ENCODE data around the gene FILIP1L. TPM values are rescaled to one million over a fixed set of nuclear protein-coding genes. Genes with fewer than 3 reads are reported as not detected.

Gene FILIP1L
- total RNA-seq, 2 experiments from 2014 or later, result 1.5 to 1.7 TPM

DNA sequence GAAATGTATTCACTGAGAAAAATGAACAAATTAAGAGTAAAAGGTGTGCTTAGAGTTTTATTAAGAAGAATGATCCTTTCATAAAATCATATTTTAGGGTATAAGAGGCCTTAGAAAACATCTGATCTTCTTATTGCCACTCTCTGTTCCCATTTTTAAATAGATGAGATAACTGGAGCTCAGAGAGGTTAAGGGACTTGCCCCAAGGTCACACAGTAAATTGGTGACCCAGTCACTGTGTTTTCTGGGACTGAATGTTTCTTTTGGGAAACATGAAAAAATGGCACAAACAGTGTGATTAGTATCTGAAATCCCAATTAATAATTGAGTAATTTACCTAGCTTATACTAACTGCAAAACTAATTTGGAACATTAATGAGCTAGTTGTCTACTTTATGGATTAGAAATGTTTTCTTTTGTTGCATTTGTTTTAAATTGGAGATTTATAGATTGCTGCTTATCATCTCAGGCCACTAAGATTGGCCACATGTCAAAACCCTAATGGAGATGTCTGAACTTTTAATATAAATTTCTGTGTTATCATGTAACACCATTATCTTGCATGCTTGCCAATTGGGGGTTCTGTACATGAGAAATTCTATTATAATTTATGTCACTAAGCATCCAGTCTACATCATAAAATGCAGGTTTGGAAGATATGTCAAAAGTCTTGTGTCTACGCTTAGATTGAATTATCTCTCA lies 231.7 kb downstream of the FILIP1L start:
- Mint-ChIP-seq H3K9me3 (ENCODE audit: insufficient read depth) (no peaks in the 10 kb centered on the region), H3K27me3 (ENCODE audit: low read depth) (peaks cover 6% of the 10 kb centered on the region), H3K27ac (no peak overlapping the region), H3K36me3 (ENCODE audit: low read depth) (peaks cover 10% of the 10 kb centered on the region), H3K4me3 (no peak overlapping the region), H3K4me1 (ENCODE audit: low read depth) (peaks cover 22% of the 10 kb centered on the region)
- DNase-seq, result no peak
- ChIA-PET CTCF (no interaction called here), POLR2A (no interaction called here)
- ATAC-seq, result no peak

DNA sequence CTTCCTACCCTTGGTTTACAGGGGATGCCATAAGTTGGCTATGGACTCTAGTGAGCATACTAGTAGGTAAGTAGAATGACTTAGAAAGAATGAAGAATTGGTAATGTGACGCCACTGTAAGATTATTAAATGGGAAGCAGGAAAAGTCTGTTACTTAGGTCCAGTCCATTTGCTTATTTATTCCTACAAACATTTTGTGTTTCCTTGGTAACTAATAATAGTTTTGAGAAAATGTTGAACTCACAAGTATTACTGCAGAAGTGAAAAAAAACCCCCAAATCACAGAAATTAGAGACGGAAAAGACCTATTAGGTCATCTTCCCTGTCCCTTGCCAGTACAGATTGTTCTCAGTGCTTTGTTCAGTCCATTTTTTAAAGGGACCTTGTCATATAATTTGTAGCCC lies 233.2 kb downstream of the FILIP1L start:
- ChIA-PET CTCF (no interaction called here), POLR2A (no interaction called here)
- Mint-ChIP-seq H3K4me3 (no peak overlapping the region), H3K4me1 (ENCODE audit: low read depth) (peaks cover 24% of the 10 kb centered on the region), H3K27ac (no peak overlapping the region), H3K9me3 (ENCODE audit: insufficient read depth) (no peaks in the 10 kb centered on the region), H3K36me3 (ENCODE audit: low read depth) (peaks cover 5% of the 10 kb centered on the region), H3K27me3 (ENCODE audit: low read depth) (peaks cover 15% of the 10 kb centered on the region)
- DNase-seq (no peak), ATAC-seq (no peak)

DNA sequence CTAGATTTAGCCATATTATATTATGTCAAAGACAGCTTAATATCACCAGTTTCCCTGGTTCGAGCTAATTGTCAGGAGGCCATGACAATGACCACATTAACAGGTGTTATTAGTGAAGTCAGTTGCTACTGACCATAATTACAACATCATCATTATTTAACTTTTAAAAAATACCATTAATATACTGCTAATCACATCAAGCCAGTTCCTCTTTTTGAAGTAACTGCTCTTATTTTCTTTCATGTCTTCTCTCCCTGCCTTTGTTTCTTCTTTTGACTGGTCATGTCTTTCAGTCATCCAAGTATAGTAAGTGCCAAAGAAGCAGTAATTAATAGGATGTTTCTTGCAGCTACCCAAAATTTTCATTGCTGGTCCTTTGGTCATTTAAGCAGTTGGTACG lies 235.0 kb downstream of the FILIP1L start:
- H3K27me3 Mint-ChIP-seq (ENCODE audit: low read depth), result peaks cover 22% of the 10 kb centered on the region
- ChIA-PET CTCF (interaction anchor here (0.8 to 1.5 kb wide), 2 partner anchors 9 to 375 kb away, joined by 3 to 4 read pairs; no protein-coding TSS in a partner anchor), POLR2A (no interaction called here)
- DNase-seq (no peak), ATAC-seq (no peak)
- peaks cover 16% of the 10 kb centered on the region for H3K4me1 Mint-ChIP-seq (ENCODE audit: low read depth)
- no peak overlapping the region for H3K4me3 Mint-ChIP-seq
- no peaks in the 10 kb centered on the region for H3K9me3 Mint-ChIP-seq (ENCODE audit: insufficient read depth)
- peaks cover 3% of the 10 kb centered on the region for H3K36me3 Mint-ChIP-seq (ENCODE audit: low read depth)
- no peak overlapping the region for H3K27ac Mint-ChIP-seq

DNA sequence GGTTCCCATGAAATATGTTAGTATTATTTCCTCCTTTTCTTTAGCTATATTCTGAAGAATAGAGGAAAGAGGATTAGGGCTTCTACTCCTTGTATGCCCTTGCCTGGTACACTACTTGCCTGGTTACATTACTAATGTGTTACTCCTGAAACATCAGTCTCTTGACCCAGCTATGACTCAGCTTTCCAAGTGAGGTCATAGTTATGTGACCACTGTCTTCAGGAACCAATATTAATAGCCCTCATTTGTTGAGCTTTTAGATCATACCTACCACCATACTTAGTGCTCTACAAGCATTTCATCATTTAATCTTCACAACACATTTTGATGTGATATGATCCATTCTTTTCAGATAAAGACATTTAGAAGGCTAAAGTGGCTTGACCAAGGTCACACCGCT lies 236.3 kb downstream of the FILIP1L start:
- H3K4me1 Mint-ChIP-seq (ENCODE audit: low read depth), result peaks cover 18% of the 10 kb centered on the region
- CTCF ChIA-PET, result interaction anchor here (1.0 kb wide), 1 partner anchor 13 kb away, joined by 3 read pairs; no protein-coding TSS in a partner anchor
- ATAC-seq (no peak), DNase-seq (no peak)
- POLR2A ChIA-PET, result interaction anchor here (0.8 kb wide), 1 partner anchor 16 kb away, joined by 3 read pairs; no protein-coding TSS in a partner anchor
- H3K36me3 Mint-ChIP-seq (ENCODE audit: low read depth), result peaks cover 1% of the 10 kb centered on the region
- no peak overlapping the region for H3K4me3 Mint-ChIP-seq
- no peaks in the 10 kb centered on the region for H3K9me3 Mint-ChIP-seq (ENCODE audit: insufficient read depth)
- H3K27me3 Mint-ChIP-seq (ENCODE audit: low read depth), result peaks cover 27% of the 10 kb centered on the region
- H3K27ac Mint-ChIP-seq, result no peak overlapping the region

DNA sequence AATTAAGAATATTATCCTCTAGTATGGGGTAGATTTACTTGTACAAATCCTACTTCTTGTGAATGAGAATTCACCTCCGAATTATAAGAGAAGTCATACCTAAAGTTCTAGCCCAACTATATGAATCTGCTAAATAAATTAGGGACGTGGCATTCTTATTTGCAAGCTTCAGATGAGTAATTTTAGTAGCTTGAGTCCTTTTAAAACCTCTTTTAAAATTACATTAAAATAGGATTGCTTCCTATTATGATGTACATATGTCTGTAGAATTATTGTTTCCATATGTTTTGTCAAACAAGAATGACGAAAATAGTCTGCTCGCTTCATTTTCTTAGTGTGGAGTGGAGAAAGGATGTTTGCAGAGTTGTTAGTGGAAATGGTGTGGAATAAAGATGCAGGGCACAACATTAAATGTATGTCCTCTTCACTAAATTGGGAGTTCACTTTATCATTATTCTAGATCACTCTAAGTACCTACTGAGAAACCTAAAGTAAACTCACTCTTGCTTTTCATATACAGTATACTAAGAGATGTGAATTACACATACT lies 237.2 kb downstream of the FILIP1L start:
- POLR2A ChIA-PET, result interaction anchor here (0.8 kb wide), 1 partner anchor 17 kb away, joined by 3 read pairs; no protein-coding TSS in a partner anchor
- peaks cover 1% of the 10 kb centered on the region for H3K36me3 Mint-ChIP-seq (ENCODE audit: low read depth)
- peaks cover 26% of the 10 kb centered on the region for H3K4me1 Mint-ChIP-seq (ENCODE audit: low read depth)
- ATAC-seq (no peak), DNase-seq (no peak)
- CTCF ChIA-PET, result interaction anchor here (1.0 kb wide), 1 partner anchor 14 kb away, joined by 3 read pairs; no protein-coding TSS in a partner anchor
- H3K27me3 Mint-ChIP-seq (ENCODE audit: low read depth), result peaks cover 27% of the 10 kb centered on the region
- H3K4me3 Mint-ChIP-seq, result no peak overlapping the region
- H3K27ac Mint-ChIP-seq, result no peak overlapping the region
- H3K9me3 Mint-ChIP-seq (ENCODE audit: insufficient read depth), result no peaks in the 10 kb centered on the region

DNA sequence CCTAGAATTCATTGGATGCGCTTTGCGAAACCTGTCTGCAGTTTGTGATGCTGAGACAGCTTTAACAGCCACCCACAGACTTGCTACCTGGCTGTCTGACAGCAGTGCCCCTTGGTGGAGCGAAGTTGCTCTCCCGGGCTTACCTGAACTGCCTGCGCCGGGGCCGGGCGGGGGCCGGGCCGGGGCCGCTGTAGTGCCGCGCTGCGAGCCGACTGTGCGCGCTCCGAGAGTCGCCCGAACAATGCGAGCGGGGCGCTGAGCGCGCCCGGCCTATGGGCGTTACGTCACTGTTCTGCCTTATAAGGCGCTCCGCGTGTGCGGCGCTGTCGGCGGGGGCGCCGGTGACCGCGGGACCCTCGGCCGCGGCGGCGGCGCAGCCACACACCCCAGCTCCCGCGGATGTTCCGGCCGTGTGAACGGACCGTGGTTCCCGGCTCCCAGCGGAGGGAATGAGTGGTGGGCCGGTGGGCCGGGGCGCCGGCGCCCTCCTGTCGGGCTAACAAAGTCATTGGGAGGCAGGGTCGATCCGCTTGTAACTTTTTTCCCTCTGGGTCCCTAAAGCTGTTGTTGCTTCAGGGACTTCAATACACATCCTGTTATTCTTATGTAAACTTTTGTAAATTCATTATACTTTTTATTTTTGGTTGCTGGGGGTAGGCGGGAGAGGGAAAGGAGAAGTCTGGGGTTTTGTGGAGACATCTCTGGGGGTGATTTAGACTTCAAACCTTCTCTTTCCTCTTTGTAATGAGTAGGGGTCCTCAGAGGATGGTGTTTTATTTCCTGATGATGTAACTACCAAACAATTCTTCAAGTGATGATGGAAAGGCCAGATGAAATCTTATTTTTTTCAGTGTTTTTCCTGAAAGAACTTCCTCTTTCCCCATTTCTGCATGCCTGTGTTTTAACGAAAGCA lies 238.1 kb downstream of the FILIP1L start:
- H3K27ac Mint-ChIP-seq, result no peak overlapping the region
- ATAC-seq, result peak; percentile 98
- peaks cover 27% of the 10 kb centered on the region for H3K27me3 Mint-ChIP-seq (ENCODE audit: low read depth)
- ChIA-PET CTCF (interaction anchor here (1.1 to 1.5 kb wide), 3 partner anchors 32 to 193 kb away, joined by 3 to 7 read pairs (median 7); no protein-coding TSS in a partner anchor), POLR2A (interaction anchor here (1.2 kb wide), 1 partner anchor 384 kb away, joined by 4 read pairs; the partner anchor contains the start of gene TBC1D23)
- H3K4me1 Mint-ChIP-seq (ENCODE audit: low read depth), result peaks cover 33% of the 10 kb centered on the region
- H3K36me3 Mint-ChIP-seq (ENCODE audit: low read depth), result peaks cover 1% of the 10 kb centered on the region
- peak overlapping the region; percentile 72 for H3K4me3 Mint-ChIP-seq
- H3K9me3 Mint-ChIP-seq (ENCODE audit: insufficient read depth), result no peaks in the 10 kb centered on the region
- peak; percentile 71 for DNase-seq

DNA sequence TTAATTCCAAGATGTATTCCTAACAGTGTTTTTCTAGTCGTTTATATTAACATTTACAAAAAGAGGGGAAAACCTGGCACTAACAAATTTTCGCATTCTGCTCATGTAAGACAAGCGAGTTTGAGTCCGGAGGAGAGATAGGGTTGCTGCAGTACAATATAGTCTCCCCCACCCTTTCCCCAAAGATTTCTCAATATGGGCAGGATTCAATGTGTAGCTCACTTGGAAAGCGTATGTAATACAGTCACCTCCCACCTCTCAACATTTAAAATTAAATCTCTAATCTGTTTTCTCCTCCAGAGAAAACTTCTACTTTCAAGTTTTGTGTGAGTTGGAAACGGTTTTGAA lies 238.7 kb downstream of the FILIP1L start:
- Mint-ChIP-seq H3K4me1 (ENCODE audit: low read depth) (peaks cover 33% of the 10 kb centered on the region), H3K4me3 (peak overlapping the region; percentile 72), H3K36me3 (ENCODE audit: low read depth) (peaks cover 4% of the 10 kb centered on the region), H3K9me3 (ENCODE audit: insufficient read depth) (no peaks in the 10 kb centered on the region), H3K27ac (no peak overlapping the region), H3K27me3 (ENCODE audit: low read depth) (peaks cover 27% of the 10 kb centered on the region)
- DNase-seq, result no peak
- ChIA-PET CTCF (interaction anchor here (0.8 to 1.5 kb wide), 4 partner anchors 9 to 193 kb away, joined by 3 to 7 read pairs (median 6); no protein-coding TSS in a partner anchor), POLR2A (interaction anchor here (1.2 kb wide), 1 partner anchor 385 kb away, joined by 4 read pairs; the partner anchor contains the start of gene TBC1D23)
- ATAC-seq, result no peak

DNA sequence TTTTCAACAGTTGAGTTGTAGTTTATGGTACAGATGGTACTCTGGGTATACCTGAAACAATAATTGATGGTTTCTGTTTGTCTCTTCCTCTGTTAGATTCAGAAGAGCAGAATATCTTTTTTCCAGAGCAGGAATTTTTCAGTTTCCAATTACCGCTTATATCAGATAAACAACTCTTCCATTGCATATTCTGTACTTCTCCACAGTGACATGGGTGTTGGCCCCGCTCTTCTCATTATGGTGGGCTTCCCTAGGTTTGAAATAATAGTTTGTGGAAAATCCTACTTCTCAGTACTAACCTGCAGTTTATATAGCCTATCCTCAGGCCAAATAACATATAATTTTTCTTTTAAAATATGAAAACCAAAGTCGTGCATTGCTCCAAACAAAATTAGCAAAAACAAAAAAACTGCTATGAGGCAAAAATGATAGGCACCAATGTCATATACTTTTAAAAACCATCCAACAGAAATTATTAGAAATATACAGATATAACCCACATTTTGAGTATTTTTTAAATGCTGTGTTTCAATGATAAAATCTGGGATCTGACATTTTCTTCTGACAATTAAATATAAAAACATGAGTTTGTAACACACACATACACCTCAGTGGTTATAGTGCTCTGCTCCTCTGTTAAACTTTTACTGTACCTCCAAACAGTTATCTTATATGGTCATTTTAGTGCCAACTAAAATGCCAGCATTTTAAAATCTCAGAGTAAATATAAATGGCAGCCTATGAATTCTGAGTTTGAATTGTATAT lies 239.9 kb downstream of the FILIP1L start:
- Mint-ChIP-seq H3K4me3 (no peak overlapping the region), H3K36me3 (ENCODE audit: low read depth) (peaks cover 9% of the 10 kb centered on the region), H3K9me3 (ENCODE audit: insufficient read depth) (no peaks in the 10 kb centered on the region), H3K27me3 (ENCODE audit: low read depth) (peaks cover 27% of the 10 kb centered on the region), H3K4me1 (ENCODE audit: low read depth) (peaks cover 38% of the 10 kb centered on the region), H3K27ac (no peak overlapping the region)
- POLR2A ChIA-PET, result no interaction called here
- CTCF ChIA-PET, result interaction anchor here (0.9 to 1.5 kb wide), 4 partner anchors 30 to 380 kb away, joined by 3 to 7 read pairs (median 5); no protein-coding TSS in a partner anchor
- DNase-seq (no peak), ATAC-seq (no peak)

DNA sequence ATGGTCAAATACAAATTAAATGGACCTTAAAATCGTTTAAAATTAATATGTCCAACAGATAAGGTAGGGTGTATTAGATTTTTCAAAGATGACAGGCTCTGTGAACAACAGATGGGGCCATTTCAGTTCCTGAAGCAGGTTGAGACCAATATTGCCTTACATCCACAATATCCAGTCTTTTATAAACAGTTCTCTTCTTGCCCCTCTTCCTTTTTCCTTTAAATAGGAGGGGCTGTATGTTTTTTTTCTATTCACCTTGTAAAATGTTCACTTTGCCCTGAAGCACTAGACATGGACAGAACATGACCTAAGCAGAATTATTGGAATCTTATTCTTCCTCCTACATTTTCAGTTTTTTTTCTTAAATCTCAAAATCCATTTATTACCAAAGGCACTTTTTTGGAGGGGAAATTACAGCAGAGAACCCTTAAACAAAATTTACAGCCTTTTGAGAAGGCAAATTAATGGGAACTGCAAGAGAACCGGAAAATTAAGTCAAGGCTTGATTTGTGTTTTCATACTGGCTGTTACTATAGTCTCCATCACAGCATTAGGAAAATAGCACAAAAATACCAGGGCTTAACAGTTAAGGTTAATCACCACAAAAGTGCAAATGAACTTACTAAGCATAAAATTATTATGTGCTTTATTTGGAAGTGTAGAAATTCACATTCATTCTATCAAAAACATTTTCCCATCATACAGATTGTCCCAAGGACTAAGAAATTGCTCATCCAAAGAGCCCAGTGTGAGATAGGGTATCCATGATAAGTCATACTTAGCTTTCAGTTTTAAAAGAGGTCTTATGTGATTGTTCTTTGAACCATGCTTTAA lies 240.8 kb downstream of the FILIP1L start:
- ChIA-PET CTCF (interaction anchor here (0.9 to 1.7 kb wide), 3 partner anchors 30 to 381 kb away, joined by 3 to 6 read pairs (median 3); no protein-coding TSS in a partner anchor), POLR2A (no interaction called here)
- H3K9me3 Mint-ChIP-seq (ENCODE audit: insufficient read depth), result no peaks in the 10 kb centered on the region
- peaks cover 10% of the 10 kb centered on the region for H3K36me3 Mint-ChIP-seq (ENCODE audit: low read depth)
- no peak for ATAC-seq
- peaks cover 45% of the 10 kb centered on the region for H3K4me1 Mint-ChIP-seq (ENCODE audit: low read depth)
- H3K27ac Mint-ChIP-seq, result no peak overlapping the region
- H3K4me3 Mint-ChIP-seq, result no peak overlapping the region
- no peak for DNase-seq
- H3K27me3 Mint-ChIP-seq (ENCODE audit: low read depth), result peaks cover 27% of the 10 kb centered on the region

DNA sequence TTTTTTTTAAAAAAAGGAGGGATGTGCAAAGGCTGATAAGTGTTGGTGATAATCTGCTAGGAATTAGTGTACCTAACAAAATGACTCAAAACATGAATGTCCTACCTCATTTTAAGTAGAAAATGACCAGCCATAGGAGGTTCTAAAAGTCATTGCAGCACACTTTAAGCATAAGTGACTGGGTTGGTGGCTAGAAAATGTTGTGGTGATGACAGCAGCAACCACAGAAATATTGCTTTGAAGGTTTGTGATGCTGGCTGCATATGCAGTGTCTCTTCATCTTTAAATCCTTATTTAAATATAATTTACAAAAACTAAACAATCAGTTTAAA lies 241.4 kb downstream of the FILIP1L start:
- Mint-ChIP-seq H3K9me3 (ENCODE audit: insufficient read depth) (no peaks in the 10 kb centered on the region), H3K4me3 (no peak overlapping the region), H3K36me3 (ENCODE audit: low read depth) (peaks cover 10% of the 10 kb centered on the region), H3K4me1 (ENCODE audit: low read depth) (peaks cover 51% of the 10 kb centered on the region), H3K27me3 (ENCODE audit: low read depth) (peaks cover 24% of the 10 kb centered on the region), H3K27ac (no peak overlapping the region)
- DNase-seq (peak; percentile 65), ATAC-seq (peak; percentile 36)
- ChIA-PET POLR2A (no interaction called here), CTCF (interaction anchor here (0.6 to 1.7 kb wide), 4 partner anchors 29 to 381 kb away, joined by 3 to 6 read pairs (median 4); no protein-coding TSS in a partner anchor)
